ENCODE measurements around the gene MRPL14. TPM values are rescaled to one million over a fixed set of nuclear protein-coding genes. Genes with fewer than 3 reads are reported as not detected.

Gene MRPL14
- total RNA-seq, 1 donor from 2014 or later, result 45.5 TPM

GRCh38 chr6:44154067-44154466 is 26.8 kb upstream of the MRPL14 start:
- Mint-ChIP-seq H3K4me1 (ENCODE audit: unreplicated experiment) (peaks cover 12% of the 10 kb centered on the region), H3K27ac (no peak overlapping the region), H3K36me3 (peaks cover 13% of the 10 kb centered on the region), H3K9me3 (no peaks in the 10 kb centered on the region), H3K27me3 (no peaks in the 10 kb centered on the region), H3K4me3 (no peak overlapping the region)
- no peak for TF ChIP-seq CTCF (conservative IDR thresholded peaks at IDR 0.05)
- no peak for DNase-seq (ENCODE audit: extremely low spot score, unreplicated experiment)

- TF ChIP-seq CTCF (conservative IDR thresholded peaks at IDR 0.05), result no peak
- peaks cover 12% of the 10 kb centered on the region for H3K4me1 Mint-ChIP-seq (ENCODE audit: unreplicated experiment)
- H3K9me3 Mint-ChIP-seq, result no peaks in the 10 kb centered on the region
- H3K27me3 Mint-ChIP-seq, result no peaks in the 10 kb centered on the region
- peaks cover 19% of the 10 kb centered on the region for H3K36me3 Mint-ChIP-seq
- H3K27ac Mint-ChIP-seq, result no peak overlapping the region
- no peak overlapping the region for H3K4me3 Mint-ChIP-seq
- no peak for DNase-seq (ENCODE audit: extremely low spot score, unreplicated experiment)
These were observed 25.3 kb upstream of the MRPL14 start for GRCh38 chr6:44152533-44152932.

- TF ChIP-seq CTCF (conservative IDR thresholded peaks at IDR 0.05), result no peak
- H3K9me3 Mint-ChIP-seq, result no peaks in the 10 kb centered on the region
These were observed 24.8 kb upstream of the MRPL14 start for GRCh38 chr6:44152109-44152461.

GRCh38 chr6:44151348-44152108 is 24.3 kb upstream of the MRPL14 start:
- Mint-ChIP-seq H3K4me1 (ENCODE audit: unreplicated experiment) (peaks cover 5% of the 10 kb centered on the region), H3K36me3 (peaks cover 19% of the 10 kb centered on the region), H3K27me3 (no peaks in the 10 kb centered on the region), H3K27ac (no peak overlapping the region), H3K4me3 (no peak overlapping the region), H3K9me3 (no peaks in the 10 kb centered on the region)
- peak; percentile 99 for TF ChIP-seq CTCF (conservative IDR thresholded peaks at IDR 0.05)
- peak; percentile 87 for DNase-seq (ENCODE audit: extremely low spot score, unreplicated experiment)

More at GRCh38 chr6:44152109-44152461, 24.8 kb upstream of the MRPL14 start:
- Mint-ChIP-seq H3K4me3 (no peak overlapping the region), H3K27ac (no peak overlapping the region), H3K36me3 (peaks cover 19% of the 10 kb centered on the region), H3K27me3 (no peaks in the 10 kb centered on the region), H3K4me1 (ENCODE audit: unreplicated experiment) (peaks cover 11% of the 10 kb centered on the region)
- DNase-seq (ENCODE audit: extremely low spot score, unreplicated experiment), result no peak

- peaks cover 24% of the 10 kb centered on the region for H3K36me3 Mint-ChIP-seq
- no peak overlapping the region for H3K4me3 Mint-ChIP-seq
These were observed 23.2 kb upstream of the MRPL14 start for GRCh38 chr6:44150317-44150917.

More at GRCh38 chr6:44150317-44150917, 23.2 kb upstream of the MRPL14 start:
- Mint-ChIP-seq H3K27me3 (no peaks in the 10 kb centered on the region), H3K9me3 (no peaks in the 10 kb centered on the region), H3K27ac (no peak overlapping the region), H3K4me1 (ENCODE audit: unreplicated experiment) (no peaks in the 10 kb centered on the region)
- TF ChIP-seq CTCF (conservative IDR thresholded peaks at IDR 0.05), result no peak
- no peak for DNase-seq (ENCODE audit: extremely low spot score, unreplicated experiment)

Measured in type B pancreatic cell (in vitro differentiated cells).